Femur (tissue), 1 donor: Measurements from ENCODE around the gene SH3RF1.
"Not testable (repeated sequence)": the region's sequence is repeated elsewhere in the genome, so short reads cannot be mapped to it uniquely, and the experiment has no call there.

Source experiments
- DNase-seq: peaks from one replicate; pipeline ENCODE4 v3.0.0-alpha.2; 2017

The SH3RF1 gene

DNA sequence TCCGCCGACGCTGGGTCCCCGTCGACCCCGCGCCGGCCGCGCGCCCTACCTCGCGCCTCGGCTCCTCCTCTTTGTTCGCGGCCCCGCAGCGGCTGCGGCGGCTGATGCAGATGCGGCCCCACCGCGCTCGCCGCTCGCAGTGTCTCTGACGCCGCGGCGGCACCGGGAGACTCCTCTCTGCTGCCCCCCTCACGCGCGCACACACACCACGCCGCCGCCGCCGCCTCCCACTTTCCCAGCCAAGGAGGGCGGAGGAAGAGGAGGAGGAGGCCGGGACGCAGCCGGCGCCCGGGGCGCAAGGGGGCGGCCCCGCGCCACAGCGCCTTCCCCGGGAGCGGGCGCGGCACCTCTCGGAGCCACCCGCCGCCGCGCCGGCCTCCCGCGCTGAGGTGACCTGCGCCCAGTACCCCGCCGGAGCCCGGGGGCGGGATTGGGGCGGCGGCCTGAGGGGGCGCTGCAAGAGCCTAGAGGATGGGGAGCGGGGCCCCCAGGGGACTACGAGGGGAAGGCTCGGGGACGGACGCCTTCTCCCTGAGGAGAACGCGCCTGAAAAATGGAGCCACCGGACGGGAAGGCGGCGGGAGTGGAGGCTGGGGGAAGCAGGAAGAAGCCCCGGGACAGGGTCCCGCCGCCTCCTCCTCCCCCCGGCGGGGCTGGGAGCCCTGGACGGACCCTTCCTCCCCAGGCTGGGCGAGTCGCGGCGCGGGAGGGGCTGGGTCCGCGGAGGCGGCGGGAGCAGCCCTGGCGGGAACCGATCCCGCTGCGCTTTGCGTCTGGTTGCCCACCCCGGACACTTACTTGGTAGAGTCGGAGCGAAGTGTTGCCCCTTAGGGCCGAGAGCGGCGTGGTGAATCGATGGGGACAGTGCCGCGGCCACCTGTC, at the start of gene SH3RF1:
TSS of gene SH3RF1 (minus strand) at position 147 of the 882 bp plus-strand sequence. CDS start 1,744 bp downstream, outside the sequence.
- DNase-seq = peak; percentile 95

DNA sequence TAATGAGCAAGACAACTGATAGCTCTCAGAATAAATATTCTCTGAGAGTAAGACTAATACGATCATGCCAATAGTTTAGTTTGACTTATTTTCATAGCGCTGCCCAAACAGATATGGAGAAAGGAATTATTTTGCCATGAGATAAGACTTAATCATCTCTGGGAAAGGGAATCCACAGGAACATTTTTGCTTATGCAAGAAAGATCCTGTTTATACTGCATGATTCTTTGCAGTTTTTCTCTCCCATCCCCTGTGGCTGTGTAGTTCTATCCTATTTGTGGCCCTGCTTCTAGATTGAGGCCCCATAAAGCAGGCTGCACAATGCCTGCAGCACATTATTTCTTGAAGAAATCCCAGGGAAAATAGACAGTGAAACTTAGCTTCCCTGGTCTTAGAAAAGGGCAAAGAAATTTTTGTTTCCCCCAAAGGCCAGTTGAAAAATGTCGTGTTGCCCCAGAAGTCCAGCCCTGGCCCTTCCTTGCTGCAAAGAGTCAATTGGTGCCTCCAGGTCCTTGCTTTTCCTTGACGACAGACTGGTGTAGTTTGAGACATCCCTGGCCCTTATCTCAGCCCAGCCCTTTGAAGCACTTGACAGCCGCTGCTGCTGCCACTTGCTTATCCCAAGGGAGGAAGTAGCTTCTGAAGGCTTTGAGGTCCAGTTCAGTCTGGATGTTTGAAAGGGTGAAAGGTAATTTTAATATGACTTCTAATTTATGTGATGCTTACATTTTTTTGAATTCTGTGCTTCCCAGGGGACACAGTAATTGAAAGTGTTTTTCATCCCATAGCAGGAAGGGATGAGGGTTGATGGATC, 45.0 kb upstream of the SH3RF1 start:
- no peak for DNase-seq

DNA sequence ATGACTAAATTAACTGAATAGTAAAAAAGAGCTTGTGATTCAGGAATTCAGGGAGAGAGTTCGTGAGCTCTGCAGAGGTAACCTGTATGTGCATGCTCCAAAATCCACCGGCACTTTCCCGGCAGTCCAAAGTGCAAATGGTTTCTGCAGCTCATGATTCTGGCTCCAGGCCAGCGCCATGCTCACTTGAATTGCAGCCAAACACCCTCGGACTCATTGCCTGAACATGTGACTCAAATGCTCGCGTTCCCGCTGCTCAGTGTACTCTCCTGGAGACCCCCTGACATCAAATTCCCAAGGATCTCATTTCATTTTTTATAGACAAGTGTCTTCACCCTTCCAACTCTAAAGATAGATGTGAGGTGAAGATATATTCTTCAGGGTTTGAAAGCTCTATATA, 44.1 kb upstream of the SH3RF1 start:
- DNase-seq = peak; percentile 77

DNA sequence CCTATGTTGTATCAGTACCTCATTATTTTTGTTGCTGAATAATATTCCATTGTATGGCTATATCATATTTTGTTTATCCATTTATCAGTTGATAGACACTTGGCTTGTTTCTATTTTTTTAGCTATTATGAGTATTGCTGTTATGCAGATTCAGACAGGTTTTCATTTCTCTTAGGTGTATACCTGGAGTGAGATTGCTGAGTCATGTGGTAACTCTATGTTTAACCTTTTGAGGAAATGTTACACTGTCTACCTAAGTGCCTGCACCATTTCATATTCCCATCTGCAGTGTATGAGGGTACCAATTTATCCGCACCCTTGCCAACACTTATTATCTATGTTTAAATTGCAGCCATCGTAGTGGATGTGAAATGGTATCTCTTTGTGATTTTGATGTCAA, 43.0 kb upstream of the SH3RF1 start:
- no peak for DNase-seq

DNA sequence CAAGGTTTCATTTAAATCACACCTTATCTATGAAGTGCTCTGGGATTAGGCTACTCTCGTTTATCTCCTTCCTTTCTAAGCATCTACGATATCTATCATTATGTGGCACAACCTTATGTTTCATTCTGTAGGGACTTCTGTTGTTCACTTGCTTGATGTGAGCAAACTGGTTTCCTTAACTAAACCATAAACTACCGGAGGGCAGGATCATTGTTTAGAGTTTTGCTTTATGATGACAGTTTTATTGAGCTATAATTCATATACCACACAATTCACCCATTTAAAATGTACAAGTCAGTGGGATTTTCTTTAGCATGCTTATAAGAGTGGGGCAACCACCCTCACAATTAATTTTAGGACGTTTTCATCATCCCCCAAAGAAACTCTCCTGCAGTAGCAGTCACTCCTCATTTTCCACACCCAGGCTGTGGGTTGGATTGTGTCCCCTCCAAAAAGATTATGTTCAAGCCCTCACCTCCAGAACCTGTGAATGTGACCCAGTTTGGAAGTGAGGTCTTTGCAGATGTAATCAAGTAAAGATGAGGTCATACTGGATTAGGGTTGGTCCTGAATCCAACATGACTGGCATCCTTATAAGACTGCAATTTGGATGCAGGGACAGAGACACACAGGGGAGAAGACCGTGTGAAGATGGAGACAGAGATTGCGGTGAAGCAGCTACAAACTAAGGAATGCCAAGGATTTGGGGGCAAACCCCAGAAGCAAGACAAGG, 42.1 kb upstream of the SH3RF1 start:
- DNase-seq = no peak

DNA sequence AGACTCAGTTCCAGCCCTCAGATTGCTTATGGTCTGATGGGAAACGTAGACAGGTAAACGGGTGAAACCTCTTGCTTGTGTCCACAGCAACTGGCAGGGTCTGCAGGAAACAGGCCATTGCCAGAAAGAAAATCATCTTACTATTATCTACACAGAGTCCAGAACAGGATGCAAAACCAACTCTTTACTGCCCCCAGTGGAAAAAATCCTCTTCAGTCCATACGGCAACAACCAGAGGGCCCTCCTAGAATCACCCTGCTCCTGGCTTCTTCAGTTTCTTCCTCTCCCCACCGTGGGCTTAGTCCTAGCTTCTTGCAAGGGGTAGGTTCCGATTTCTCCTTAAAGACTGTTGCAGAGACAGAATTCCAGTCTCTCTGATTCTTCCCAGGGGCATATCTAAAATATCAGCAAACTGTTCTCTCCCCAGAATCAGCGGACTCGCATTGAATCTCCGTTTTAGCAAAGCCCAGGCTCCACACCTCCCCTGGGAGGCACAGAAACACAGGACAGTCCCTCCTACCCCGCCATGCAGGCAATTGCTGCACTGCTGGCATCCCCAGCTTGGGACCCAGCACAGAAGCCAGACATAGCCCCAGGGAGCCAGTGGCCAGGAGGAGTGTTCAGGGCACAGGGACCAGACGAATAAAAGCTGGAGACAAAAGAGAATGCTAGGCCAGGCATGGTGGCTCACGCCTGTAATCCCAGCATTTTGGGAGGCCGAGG, 41.0 kb upstream of the SH3RF1 start:
- DNase-seq = peak; percentile 36

DNA sequence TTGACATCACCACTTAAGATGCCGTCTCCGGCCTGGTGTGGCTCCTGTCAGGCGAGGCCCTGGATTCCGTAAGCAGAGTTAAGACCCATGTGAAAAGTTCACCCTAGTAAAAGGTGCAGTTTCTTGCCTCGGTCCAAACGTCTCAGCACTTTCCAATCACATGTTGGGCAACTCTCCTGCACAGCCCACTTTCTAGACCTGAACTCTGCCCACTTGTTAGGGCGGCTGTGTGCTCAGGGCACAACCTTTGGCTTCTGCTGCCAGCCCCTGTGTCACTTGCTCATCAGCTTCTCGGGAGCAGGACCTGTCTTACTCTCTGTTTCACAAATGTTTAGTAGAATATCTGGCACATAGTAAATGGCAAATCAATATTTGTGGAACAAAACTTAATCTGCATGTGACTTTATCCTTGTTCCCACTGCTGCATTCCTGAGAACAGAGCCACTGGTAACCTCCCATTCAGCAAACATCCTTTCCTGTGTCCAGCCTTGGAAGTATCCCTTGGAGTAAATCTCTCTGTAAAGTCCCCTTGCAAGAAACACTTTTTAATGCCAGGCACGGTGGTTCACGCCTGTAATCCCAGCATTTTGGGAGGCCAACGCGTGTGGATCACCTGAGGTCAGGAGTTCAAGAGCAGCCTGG, 38.7 kb upstream of the SH3RF1 start:
- DNase-seq = no peak

DNA sequence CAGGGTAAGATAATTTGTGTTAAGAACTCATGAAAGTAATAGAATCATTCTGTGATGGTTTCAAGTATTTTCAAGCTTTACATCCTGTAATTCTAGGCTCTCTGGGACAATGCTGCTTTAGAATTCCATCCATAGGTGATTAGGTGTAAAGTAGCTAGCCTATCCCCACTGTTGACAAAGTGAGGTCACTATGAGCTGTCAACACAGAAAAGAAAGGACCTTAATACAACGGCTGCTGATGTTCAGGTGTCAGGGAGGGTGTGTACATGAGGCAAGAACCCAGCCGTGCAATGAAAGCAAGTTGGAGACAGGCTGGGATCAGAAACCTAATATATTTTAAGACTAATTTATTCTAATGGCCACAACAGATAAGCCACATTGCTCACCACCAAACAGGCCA, 36.8 kb upstream of the SH3RF1 start:
- DNase-seq = no peak

DNA sequence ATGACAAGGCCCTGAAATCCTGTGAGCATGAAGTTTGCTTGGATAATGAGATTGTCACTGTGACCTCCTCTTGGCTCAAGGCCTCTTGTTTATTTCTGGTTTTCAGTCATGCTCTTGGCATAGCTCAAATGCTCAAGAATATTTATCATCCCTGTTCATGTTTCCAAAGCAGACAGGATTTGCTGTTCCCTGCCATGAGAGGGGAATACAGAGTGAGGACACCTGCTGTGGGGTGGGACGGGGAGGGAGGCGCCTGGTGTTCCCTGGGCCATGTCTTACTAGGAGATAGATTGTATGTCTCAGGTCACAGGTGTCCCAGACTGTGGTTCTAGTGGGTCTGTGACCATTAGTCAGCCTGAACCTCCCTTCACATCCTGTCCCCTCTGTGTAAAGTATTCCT, 34.9 kb upstream of the SH3RF1 start:
- peak; percentile 38 for DNase-seq

DNA sequence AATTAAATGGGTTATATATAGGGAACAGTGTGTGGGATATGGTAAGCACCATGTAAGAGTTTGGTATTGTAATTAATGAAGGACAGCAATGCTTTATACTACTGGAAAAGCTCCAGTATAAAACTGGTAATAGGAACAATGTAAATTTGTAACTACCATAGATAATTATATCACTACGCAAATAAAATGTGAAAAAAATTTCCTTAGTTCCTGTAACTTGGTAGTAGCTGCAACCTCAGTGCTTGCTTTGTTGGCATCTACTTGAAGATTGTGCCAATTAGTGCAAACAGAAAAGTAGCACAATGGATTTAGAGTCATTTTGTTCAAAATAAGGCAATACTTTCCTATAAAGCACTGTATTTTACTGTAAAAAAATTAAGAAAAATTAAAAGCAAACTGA, 34.4 kb upstream of the SH3RF1 start:
- DNase-seq = no peak

DNA sequence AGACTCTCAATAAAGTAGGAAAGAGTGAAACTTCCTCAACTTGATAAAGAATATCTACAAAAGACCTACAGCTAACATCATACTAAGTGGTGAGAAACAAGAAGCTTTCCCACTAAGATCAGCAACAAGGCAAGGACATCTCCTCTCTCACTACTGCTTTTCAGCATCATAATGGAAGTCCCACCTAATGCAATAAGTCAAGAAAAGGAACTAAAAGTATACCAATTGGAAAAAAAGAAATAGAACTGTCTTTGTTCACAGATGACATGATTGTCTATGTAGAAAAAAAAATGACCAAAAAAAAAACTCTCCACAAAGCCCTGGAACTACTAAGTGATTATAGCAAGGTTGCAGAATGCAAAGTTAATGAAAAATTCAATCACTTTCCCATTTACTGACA, 25.1 kb upstream of the SH3RF1 start:
- no peak for DNase-seq

DNA sequence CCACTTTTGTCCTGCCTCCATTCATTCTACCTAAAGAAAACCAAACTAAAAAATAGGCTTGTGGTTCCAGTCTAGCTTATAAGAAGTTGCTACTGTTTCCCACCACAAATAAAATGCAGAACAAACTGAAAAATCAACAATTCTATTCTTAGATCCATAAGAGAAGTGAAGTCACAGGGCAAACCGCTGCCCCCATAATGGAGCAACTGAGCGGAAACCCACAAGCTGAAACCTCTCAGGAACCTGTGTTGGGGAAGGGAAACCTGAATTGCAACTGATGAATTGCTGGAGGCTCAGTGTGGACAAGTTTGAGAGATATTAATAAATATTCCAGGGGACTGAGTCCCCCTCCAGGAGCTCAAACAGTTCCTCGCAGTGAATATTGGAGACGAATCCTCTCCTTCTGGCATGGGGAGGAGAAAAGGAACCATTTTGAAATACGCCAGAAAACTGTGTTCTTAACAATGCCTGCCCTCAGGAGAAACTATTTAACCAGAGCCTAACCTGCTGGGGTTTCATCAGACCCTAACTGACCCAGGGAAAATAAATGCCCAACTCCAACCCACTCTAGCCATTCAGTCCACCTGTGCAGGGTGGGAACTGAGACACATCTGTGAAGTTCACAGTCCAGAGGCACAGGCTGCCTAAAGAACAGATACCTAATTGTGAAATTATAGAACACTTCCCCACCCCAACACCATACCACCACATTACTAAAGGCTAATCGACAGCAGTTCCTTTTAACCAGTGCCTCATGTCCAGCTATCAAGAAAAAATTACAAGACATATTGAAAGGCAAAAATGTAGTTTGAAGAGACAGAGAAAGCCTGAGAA, 22.8 kb upstream of the SH3RF1 start:
- DNase-seq = peak; percentile 57

DNA sequence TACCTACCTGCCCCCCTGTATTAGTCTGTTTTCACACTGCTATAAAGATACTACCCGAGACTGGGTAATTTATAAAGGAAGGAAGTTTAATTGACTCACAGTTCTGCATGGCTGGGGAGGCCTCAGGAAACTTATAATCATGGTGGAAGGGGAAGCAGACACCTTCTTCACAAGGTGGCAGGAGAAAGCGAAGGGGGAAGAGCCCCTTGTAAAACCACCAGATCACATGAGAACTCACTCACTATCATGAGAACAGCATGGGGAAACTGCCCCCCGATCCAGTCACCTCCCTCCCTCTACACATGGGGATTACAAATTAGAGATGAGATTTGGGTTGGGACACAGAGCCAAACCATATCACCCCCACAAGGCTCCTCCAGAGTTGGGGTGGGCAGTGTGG, 17.2 kb upstream of the SH3RF1 start:
- DNase-seq = not testable (repeated sequence)

DNA sequence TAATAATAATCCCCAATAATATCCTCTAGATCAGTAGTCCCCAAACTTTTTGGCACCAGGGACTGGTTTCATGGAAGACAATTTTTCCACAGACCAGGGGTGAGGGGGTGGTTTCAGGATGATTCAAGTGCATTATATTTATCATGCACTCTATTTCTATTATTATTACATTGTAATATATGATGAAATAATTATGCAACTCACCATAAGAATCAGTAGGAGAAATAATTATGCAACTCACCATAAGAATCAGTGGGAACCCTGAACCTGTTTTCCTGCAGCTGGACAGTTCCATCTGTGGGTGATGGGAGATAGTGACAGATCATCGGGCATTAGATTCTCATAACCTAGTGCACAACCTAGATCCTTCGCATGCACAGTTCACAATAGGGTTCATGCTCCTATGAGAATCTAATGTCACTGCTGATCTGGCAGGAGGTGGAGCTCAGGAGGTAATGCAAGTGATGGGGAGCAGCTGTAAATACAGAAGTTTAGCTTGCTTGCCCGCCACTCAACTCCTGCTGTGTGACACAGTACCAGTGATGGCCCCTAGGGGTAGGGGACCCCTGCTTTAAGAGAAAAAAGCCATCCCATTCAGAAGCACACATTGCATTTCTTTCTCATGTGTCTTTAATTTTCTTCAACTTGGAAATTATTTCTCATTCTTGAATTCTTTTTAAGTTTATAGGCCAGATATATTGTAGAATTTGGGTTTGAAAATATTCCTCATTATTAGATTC, 16.0 kb upstream of the SH3RF1 start:
- no peak for DNase-seq

DNA sequence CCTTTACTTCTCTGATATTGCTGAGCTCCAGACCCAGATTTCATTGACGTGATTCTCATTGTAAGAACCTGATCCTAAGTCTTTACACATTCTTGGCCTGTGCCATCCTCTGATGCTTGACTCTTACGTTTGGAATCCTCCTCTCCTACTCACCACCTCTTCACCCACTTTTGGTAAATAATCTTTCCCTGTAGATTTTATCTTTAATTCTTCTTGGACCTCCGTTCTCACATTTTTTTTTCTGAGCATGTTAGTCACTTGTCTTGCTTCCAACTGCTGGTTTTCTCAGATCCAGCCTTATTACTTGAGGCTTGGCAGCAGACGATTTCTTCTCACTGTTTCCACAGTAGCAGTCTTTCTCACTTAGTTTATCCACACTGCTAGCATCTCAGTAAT, 12.4 kb upstream of the SH3RF1 start:
- DNase-seq = no peak

DNA sequence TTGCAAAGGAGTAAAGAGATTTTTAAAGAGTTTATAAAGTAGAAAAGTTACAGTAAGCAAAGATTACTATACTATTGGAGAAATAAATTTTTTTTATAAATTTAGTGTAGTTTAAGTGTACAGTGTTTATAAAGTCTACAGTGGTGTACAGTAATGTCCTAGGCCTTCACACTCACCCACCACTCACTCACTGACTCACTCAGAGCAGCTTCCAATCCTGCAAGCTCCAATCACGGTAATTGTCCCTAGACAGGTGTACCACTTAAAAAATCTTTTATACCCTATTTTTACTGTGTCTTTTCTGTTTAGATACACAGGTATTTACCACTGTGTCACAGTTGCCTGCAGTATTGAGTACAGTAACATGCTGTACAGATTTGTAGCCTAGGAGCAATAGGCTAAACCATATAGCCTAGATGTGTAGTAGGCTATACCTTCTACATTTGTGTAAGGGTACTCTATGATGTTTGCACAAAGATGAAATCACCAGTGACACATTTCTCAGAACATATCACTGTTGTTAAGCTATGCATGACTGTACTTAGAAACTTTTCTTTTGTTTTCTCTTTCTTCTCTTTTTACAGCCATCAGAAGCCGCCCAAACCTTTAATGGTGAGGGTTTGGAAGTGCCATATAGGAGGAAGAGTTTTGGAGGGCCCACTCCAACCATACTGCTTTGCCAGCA, 11.8 kb upstream of the SH3RF1 start:
- DNase-seq = no peak

DNA sequence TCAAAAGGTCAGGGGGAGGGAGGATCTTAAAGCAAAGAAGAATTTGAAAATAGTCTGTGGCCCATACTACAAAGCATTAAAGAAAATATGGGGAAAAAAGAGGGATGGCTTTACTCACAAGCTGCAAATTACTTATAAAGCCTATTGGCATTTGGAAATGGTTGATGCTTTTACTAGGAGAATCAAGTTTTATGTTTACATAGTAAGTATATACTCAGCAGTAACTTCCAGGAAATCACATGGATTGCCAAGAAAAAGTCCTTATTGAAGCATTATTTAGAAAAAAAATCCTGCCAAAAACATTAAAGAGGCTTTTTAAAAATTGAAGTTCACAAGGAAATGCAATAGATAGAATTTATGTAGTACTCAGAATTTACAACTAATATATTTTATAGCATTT, 8.4 kb upstream of the SH3RF1 start:
- DNase-seq = no peak

DNA sequence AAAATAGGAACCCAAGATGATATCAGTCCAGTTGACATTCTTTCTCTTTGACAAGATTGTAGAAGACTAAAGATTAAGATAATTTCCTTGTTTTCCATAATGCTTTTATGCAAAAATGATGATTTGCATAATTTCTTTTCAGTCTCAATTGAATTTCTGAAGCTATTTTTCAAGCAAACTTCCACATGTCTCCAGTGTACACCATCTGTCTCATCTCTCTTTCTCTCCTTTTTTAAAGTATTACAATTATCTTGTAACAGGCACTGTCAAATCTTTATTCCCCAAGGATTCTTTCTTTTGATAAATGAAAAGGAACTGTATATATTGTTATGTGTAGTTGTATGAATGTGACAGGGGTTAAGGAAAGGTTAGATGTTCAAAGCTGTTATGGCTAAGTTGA, 7.9 kb upstream of the SH3RF1 start:
- DNase-seq = no peak

DNA sequence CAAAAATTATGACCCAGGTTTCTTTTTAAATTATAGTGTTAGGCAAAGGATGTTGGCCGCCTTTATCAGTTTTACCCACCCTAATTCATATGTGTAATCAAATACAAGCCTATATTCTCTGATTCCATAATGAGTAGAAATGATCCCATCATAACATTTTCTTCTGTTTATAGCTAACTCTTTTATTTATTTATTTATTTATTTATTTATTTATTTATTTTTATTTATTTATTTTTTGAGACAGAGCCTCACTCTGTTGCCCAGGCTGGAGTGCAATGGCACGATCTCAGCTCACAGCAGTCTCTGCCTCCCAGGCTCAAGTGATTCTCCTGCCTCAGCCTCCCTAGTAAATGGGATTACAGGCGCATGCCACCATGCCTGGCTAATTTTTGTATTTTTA, 7.1 kb upstream of the SH3RF1 start:
- DNase-seq = not testable (repeated sequence)

DNA sequence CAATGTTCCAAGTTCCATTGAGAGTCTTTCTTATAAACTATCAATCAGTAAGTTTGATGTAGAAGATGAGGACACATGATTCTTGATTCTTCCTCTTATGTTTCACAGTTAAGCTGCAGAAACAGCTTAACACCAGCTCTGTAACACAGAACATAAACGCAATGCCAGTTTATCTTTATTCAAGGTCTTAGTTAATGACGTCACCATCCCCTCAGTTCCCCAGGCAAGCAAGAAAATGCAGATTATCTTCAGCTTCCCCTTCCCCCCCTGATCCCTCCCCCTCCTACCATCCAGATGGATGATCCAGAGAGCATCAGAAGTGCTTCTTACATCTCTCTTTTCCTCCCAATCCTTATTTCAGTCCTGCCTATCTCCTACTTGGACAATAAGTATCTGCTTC, 4.4 kb upstream of the SH3RF1 start:
- DNase-seq = no peak
